ENCODE results near the gene TAS2R60. TPM values are rescaled to one million over a fixed set of nuclear protein-coding genes. Genes with fewer than 3 reads are reported as not detected.

Gene TAS2R60
- polyA plus RNA-seq, 1 donor (not counting 4 experiments of a cell fraction or from before 2014, with no cell fraction given): 0.17 TPM

GRCh38 chr7:143455491-143455890 lies 12.2 kb downstream of the TAS2R60 start:
- Histone ChIP-seq H3K27me3 (ENCODE audit: control insufficient read depth, extremely low read depth, insufficient read depth, low read length) (no peaks in the 10 kb centered on the region), H4K20me1 (ENCODE audit: control insufficient read depth, extremely low read depth, insufficient read depth, low read length) (no peaks in the 10 kb centered on the region), H3K9me3 (ENCODE audit: control insufficient read depth, low read depth, low read length) (no peaks in the 10 kb centered on the region), H3K4me2 (ENCODE audit: control insufficient read depth, extremely low read depth, insufficient read depth, low read depth, low read length) (no peak overlapping the region), H3K79me2 (ENCODE audit: control insufficient read depth, insufficient read depth, low read length) (no peaks in the 10 kb centered on the region), H3K4me1 (ENCODE audit: control insufficient read depth, extremely low read depth, insufficient read depth, low read length) (peaks cover 18% of the 10 kb centered on the region), H3K9ac (ENCODE audit: control insufficient read depth, extremely low read depth, insufficient read depth, low read length) (no peak overlapping the region), H3K36me3 (ENCODE audit: control insufficient read depth in 2 of 2, extremely low read depth in 1 of 2, insufficient read depth in 2 of 2, low read length in 2 of 2) (no peaks in the 10 kb centered on the region), H3K27ac (ENCODE audit: control insufficient read depth, insufficient read depth, low read length) (no peak overlapping the region), H2AFZ (ENCODE audit: control insufficient read depth, low read length) (no peak overlapping the region), H3K9me1 (ENCODE audit: control insufficient read depth, extremely low read depth, insufficient read depth, low read length) (no peaks in the 10 kb centered on the region), H3K4me3 (ENCODE audit: control insufficient read depth in 2 of 3, extremely low read depth in 1 of 3, insufficient read depth in 2 of 3, low read depth in 1 of 3, low read length in 3 of 3) (no peak overlapping the region)
- DNase-seq (ENCODE audit: low read depth, low spot score): no peak
- dilution Hi-C loops (cut with MboI; ENCODE audit: extremely low pct_ligation_motif_present, low sequenced_read_pairs): no loop called here
- TF ChIP-seq EZH2 (IDR thresholded peaks at IDR 0.05; ENCODE audit: low read length) (no peak), CTCF (optimal IDR thresholded peaks at IDR 0.05 in 1 of 3, IDR thresholded peaks at IDR 0.05 in 1 of 3, conservative IDR thresholded peaks at IDR 0.05 in 1 of 3; ENCODE audit: extremely low read depth in 1 of 3, insufficient read depth in 2 of 3, low read length in 3 of 3) (no peak)
- no peak for FAIRE-seq

GRCh38 chr7:143455942-143456341 lies 12.7 kb downstream of the TAS2R60 start:
- H4K20me1 ChIP-seq (ENCODE audit: control insufficient read depth, extremely low read depth, insufficient read depth, low read length): no peaks in the 10 kb centered on the region
- H3K9me3 ChIP-seq (ENCODE audit: control insufficient read depth, low read depth, low read length): no peaks in the 10 kb centered on the region
- H3K9me1 ChIP-seq (ENCODE audit: control insufficient read depth, extremely low read depth, insufficient read depth, low read length): no peaks in the 10 kb centered on the region
- H3K36me3 ChIP-seq (ENCODE audit: control insufficient read depth in 2 of 2, extremely low read depth in 1 of 2, insufficient read depth in 2 of 2, low read length in 2 of 2): no peaks in the 10 kb centered on the region
- DNase-seq (ENCODE audit: low read depth, low spot score) (no peak), FAIRE-seq (no peak)
- no peaks in the 10 kb centered on the region for H3K79me2 ChIP-seq (ENCODE audit: control insufficient read depth, insufficient read depth, low read length)
- dilution Hi-C loops (cut with MboI; ENCODE audit: extremely low pct_ligation_motif_present, low sequenced_read_pairs): no loop called here
- H2AFZ ChIP-seq (ENCODE audit: control insufficient read depth, low read length): no peak overlapping the region
- H3K4me1 ChIP-seq (ENCODE audit: control insufficient read depth, extremely low read depth, insufficient read depth, low read length): peaks cover 18% of the 10 kb centered on the region
- no peaks in the 10 kb centered on the region for H3K27me3 ChIP-seq (ENCODE audit: control insufficient read depth, extremely low read depth, insufficient read depth, low read length)
- H3K4me3 ChIP-seq (ENCODE audit: control insufficient read depth in 2 of 3, extremely low read depth in 1 of 3, insufficient read depth in 2 of 3, low read depth in 1 of 3, low read length in 3 of 3): no peak overlapping the region
- H3K4me2 ChIP-seq (ENCODE audit: control insufficient read depth, extremely low read depth, insufficient read depth, low read depth, low read length): no peak overlapping the region
- TF ChIP-seq EZH2 (IDR thresholded peaks at IDR 0.05; ENCODE audit: low read length) (no peak), CTCF (optimal IDR thresholded peaks at IDR 0.05 in 1 of 3, IDR thresholded peaks at IDR 0.05 in 1 of 3, conservative IDR thresholded peaks at IDR 0.05 in 1 of 3; ENCODE audit: extremely low read depth in 1 of 3, insufficient read depth in 2 of 3, low read length in 3 of 3) (no peak)
- no peak overlapping the region for H3K27ac ChIP-seq (ENCODE audit: control insufficient read depth, insufficient read depth, low read length)
- H3K9ac ChIP-seq (ENCODE audit: control insufficient read depth, extremely low read depth, insufficient read depth, low read length): no peak overlapping the region

Measured in keratinocyte (primary cell).